NCI-H82 (cell line): ENCODE data around the gene EHBP1L1.
"Not testable (repeated sequence)": the region's sequence is repeated elsewhere in the genome, so short reads cannot be mapped to it uniquely, and the experiment has no call there.

Experiments used
- DNase-seq: peaks from one replicate; lab custom pipeline; 2025; lab: John Stamatoyannopoulos, UW

The EHBP1L1 gene

DNA sequence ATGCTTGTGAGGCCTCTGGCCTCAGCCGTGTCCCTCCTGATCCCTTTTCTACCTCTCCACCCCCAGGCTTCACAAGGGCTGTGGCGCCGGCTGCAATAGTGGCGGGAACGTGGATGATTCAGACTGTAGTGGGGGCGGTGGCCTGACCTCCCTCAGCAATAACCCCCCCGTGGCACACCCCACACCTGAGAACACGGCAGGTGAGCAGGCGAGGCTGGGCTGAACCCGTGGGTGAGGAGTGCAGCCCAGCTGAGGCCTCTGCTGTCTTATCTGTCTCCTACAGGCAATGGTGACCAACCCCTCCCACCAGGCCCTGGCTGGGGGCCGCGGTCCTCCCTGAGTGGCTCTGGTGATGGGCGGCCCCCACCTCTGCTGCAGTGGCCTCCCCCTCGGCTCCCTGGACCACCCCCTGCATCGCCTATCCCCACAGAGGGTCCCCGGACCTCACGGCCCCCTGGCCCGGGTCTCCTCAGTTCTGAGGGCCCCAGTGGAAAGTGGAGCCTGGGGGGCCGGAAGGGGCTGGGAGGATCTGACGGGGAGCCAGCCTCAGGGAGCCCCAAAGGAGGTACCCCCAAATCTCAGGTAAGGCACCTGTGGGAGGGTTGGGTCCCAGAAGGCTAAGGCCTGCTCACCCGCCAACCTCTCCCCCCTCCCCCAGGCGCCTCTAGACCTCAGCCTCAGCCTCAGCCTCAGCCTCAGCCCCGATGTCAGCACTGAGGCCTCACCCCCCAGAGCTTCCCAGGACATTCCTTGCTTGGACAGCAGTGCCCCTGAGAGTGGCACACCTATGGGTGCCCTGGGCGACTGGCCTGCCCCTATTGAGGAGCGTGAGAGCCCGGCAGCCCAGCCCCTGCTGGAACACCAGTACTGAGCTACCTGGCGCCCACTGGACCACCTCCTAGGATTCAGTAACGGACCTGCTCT lies 60.5 kb downstream of the EHBP1L1 start:
- no peak for DNase-seq

DNA sequence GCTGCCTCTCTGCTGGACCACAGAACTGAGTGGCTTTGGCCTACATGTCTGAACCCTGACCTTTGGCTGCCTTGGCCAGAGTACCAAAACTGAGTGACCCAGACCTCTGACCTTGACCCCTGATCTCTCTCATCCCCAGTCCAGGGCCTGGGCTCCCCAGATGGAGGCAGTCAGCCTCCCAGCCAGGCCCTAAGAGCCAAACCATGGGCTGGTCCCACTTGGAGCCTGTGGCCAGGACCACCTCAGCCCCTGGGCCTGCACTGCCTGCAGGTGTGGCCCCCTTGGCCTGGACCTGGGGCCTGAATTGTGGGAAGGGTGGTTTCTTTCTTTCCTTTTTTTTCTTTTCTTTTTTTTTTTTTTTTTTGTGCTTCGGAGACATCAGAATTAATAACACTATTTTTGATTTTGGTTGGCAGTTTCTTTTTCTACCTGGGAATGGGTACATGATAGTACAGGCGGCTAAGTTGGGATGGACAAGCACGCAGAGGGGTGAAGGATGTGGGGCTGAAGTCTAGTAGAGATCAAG lies 61.2 kb downstream of the EHBP1L1 start:
- no peak for DNase-seq

DNA sequence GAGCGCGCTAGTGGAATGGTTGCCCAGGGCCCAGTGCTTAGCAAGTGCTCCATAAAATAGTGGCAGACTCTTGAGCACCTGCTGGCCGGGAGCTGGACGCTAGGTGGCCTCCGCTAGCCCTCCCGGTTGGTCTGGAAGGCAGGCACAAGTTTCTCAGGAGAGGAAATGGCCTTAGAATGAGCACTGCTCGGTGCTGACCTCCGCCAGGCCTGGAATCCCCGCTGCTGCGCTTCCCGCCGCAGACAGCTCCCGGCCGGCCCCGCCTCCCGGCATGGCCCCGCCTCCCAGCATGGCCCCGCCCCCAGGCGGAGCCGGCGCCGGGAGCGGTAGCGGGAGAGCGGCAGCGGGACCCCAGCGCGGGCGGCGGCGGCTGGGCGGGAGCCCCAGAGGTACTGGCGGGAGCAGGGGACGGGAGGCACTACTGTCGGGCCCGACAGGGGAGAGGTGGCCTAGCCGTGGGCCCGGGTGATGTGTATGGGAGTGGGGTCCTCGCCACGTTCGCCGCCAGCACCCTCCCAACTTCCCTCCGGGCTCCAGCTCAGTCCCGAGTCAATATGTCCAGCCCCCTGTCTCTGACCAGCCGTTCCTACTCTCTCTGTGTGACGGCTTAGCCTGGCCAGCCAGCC lies 62.1 kb downstream of the EHBP1L1 start, which contains the start of gene SIPA1:
Gene SIPA1 (plus strand): TSS at position 308 of the 626 bp plus-strand sequence. CDS start 2,821 bp downstream, outside the sequence.
- DNase-seq: peak; percentile 65

DNA sequence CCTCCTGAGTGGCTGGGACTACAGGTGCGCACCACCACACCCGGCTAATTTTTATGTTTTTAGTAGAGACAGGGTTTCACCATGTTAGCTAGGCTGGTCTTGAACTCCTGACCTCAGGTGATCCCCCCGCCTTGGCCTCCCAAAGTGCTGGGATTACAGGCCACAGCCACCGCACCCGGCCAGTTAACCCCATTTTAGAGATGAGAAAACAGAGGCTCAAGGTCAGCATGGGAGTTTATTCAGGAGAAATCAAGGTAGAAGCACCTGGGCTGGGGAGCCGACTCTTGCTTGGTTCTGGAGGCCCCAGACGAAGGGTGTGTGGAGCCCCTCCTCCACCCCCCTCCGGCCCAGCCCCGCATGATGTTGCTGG lies 63.4 kb downstream of the EHBP1L1 start:
- DNase-seq: not testable (repeated sequence)

DNA sequence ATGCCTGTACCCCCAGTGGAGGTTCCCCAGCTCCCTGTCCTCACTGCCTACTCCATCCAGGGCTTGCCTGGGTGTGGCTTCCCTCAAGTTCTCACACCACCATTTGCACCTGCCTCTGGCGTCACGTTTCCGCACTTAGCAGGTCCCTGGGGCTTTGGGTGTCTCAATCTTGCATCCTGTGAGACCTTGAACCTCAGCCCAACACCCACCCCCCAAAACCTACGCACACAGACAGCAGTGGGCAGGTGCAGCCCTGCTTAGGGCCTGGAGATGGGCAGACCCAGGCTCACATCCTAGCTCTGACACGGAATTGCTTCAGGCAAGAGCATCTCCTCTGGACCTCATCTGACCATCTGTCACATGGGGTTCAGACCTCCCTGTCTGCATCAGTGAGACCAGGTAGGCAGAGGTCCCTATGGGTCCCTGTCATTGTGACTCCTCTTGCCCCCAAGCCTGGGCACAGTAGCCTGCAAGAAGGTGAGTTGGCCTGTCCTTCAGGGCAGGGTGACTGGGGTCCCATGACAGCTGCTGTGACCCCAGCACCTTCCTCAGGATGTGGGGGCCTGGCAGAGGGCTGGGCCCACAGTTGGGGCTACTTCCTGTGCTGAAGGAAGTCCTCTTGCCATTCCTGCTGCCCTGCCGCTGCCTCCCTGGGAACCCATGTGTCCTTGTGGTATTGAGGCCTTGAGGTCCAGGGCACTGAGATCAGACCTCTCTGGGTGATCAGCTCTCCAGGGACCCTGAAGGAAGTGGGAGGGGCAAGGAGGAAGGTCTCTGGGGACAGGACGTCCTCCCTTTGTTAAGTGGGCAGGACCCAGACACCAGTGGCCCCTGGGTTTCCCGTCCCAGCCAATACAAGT lies 64.0 kb downstream of the EHBP1L1 start:
- DNase-seq: no peak

DNA sequence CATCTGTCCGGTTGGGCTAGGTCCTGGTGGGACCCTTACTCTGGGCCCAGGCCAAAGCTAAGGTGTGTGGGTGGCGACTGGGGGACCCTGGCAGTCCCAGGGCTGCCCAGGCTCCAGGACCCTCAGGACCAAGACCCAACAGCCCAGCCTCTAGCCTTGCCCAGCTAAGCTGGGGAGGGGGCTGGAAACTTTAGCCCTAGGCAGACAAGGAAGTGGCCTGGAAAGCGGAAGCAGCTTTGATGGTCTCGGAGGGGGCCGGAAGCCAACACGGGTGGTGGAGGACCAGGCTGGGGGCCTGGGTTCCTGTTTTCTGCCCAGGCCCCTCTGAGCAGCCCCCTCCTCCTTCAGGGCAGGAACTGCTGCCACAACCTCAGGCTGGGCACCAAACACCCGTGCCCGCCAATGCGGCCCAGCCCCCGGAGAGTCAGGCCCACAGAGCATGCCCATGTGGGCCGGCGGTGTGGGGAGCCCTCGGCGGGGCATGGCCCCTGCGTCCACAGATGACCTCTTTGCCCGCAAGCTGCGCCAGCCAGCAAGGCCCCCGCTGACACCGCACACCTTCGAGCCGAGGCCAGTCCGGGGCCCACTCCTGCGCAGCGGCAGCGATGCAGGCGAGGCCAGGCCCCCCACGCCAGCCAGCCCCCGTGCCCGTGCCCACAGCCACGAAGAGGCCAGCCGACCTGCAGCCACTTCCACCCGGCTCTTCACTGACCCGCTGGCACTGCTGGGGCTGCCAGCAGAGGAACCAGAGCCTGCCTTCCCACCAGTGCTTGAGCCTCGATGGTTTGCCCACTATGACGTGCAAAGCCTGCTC lies 64.8 kb downstream of the EHBP1L1 start:
- no peak for DNase-seq

DNA sequence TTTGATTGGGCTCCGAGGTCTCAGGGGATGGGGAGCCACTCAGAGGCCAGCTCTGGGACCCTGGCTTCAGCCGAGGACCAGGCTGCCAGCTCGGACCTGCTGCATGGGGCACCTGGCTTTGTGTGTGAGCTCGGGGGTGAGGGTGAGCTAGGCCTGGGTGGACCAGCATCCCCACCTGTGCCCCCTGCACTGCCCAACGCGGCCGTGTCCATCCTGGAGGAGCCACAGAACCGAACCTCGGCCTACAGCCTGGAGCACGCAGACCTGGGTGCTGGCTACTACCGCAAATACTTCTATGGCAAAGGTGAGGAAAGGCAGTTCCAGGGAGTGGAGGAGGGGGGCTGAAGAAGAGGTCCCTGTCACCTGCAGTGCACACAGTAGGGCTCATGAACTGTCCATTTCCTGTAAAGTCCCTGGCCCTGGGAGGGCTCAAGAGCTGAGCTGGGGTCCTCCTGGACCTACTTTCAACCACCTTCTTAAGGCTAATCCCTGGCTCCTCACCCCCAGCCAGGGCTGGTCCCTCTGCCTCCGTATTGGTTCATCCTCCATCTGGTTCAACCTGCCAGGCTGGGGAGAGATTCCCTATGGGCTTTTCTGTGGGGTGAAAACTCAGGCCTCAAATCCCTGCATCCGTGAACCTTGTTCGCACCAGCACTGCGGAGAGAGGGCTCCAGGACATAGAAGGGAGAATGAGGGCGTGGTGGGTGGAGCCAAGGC lies 65.6 kb downstream of the EHBP1L1 start:
- peak; percentile 73 for DNase-seq
